SK-N-SH (cell line): ENCODE results near the gene KRTAP10-2. TPM values are rescaled to one million over a fixed set of nuclear protein-coding genes. Genes with fewer than 3 reads are reported as not detected.

Experiments
- CTCF ChIA-PET: fragments of 300-600, 350-600 bp; formaldehyde crosslinking; extraction: SDS; loops from one replicate; lab custom pipeline; 2021; lab: Yijun Ruan, JAX
- POLR2A ChIA-PET: fragments of 350-600 bp; sonication (Branson Sonifier 250); formaldehyde crosslinking; extraction: SDS; loops from one replicate; lab custom pipeline; 2020; ENCODE audit warnings: antibody characterized with exemption, inconsistent platforms; lab: Yijun Ruan, JAX
- DNase-seq: peaks from one replicate; pipeline ENCODE4 v3.0.0; 2012
- H2AFZ ChIP-seq: fragments of 200-600 bp; sonication (generic); 2 replicates; pipeline ENCODE4 v1.8.1; 2016; ENCODE audit warnings: antibody characterized with exemption, mild to moderate bottlenecking, low read depth
- H3F3A ChIP-seq: fragments of 200-600 bp; sonication (generic); replicated peaks from 2 replicates; pipeline ENCODE3; 2016; ENCODE audit warnings: antibody characterized with exemption, mild to moderate bottlenecking; ENCODE audit not compliant: insufficient read depth
- H3K27ac ChIP-seq, 2 experiments: fragments of 200-500 bp in 1 of 2; fragments of 200-600 bp in 1 of 2; sonication (Bioruptor generic) in 1 of 2; sonication (generic), shearing (Covaris generic) in 1 of 2; 2 replicates each; pipeline versions ENCODE4 v1.5.1 to v1.6.1; 2014 to 2016; ENCODE audit warnings: low read depth in 2 of 2, inconsistent platforms in 1 of 2, low read length in 1 of 2, mild to moderate bottlenecking in 1 of 2, mixed read lengths in 1 of 2
- H3K27me3 ChIP-seq: fragments of 200-600 bp; sonication (generic), shearing (Covaris generic); 2 replicates; pipeline ENCODE4 v1.6.1; 2016; ENCODE audit warnings: mixed run types; ENCODE audit not compliant: insufficient read depth
- H3K36me3 ChIP-seq, 2 experiments: fragments of 200-500 bp in 1 of 2; fragments of 200-600 bp in 1 of 2; sonication (Bioruptor generic) in 1 of 2; sonication (generic) in 1 of 2; replicated peaks in 1 of 2; 2 replicates each; pipeline versions ENCODE3 to v1.5.1; 2014 to 2016; ENCODE audit warnings: low read length in 1 of 2, mild to moderate bottlenecking in 1 of 2; ENCODE audit not compliant: insufficient read depth in 2 of 2, control insufficient read depth in 1 of 2
- H3K4me1 ChIP-seq, 2 experiments: fragments of 200-500 bp in 1 of 2; fragments of 200-600 bp in 1 of 2; sonication (Bioruptor generic) in 1 of 2; sonication (generic), shearing (Covaris generic) in 1 of 2; 2 replicates each; pipeline versions ENCODE4 v1.5.1 to v1.6.1; 2014 to 2016; ENCODE audit warnings: low read depth in 1 of 2, low read length in 1 of 2, mixed run types in 1 of 2; ENCODE audit not compliant: insufficient read depth in 2 of 2, control insufficient read depth in 1 of 2
- H3K4me2 ChIP-seq: fragments of 200-600 bp; sonication (generic), shearing (Covaris generic); 2 replicates; pipeline ENCODE4 v1.6.1; 2017; ENCODE audit warnings: mixed run types
- H3K4me3 ChIP-seq, 2 experiments: fragments of 200-500 bp in 1 of 2; fragments of 200-600 bp in 1 of 2; sonication (Bioruptor generic) in 1 of 2; sonication (generic), shearing (Covaris generic) in 1 of 2; 2 replicates each; pipeline versions ENCODE4 v1.5.1 to v1.8.1; 2014 to 2016; ENCODE audit warnings: low read depth in 2 of 2, inconsistent platforms in 1 of 2, low read length in 1 of 2, mild to moderate bottlenecking in 1 of 2, mixed read lengths in 1 of 2, moderate library complexity in 1 of 2
- H3K79me2 ChIP-seq: fragments of 200-600 bp; sonication (generic); 2 replicates; pipeline ENCODE4 v1.8.1; 2017; ENCODE audit warnings: mild to moderate bottlenecking; ENCODE audit not compliant: insufficient read depth
- H3K9ac ChIP-seq: fragments of 200-600 bp; sonication (generic); 2 replicates; pipeline ENCODE4 v1.6.1; 2017; ENCODE audit warnings: mixed run types
- H3K9me2 ChIP-seq: fragments of 200-600 bp; sonication (generic); 2 replicates; pipeline ENCODE4 v1.6.1; 2017; ENCODE audit warnings: mixed run types
- H3K9me3 ChIP-seq: fragments of 200-600 bp; sonication (generic); 2 replicates; pipeline ENCODE4 v1.6.1; 2017; ENCODE audit warnings: mixed run types, mild to moderate bottlenecking, moderate library complexity
- H4K20me1 ChIP-seq: fragments of 200-600 bp; sonication (generic); 2 replicates; pipeline ENCODE4 v1.6.1; 2017; ENCODE audit warnings: mild to moderate bottlenecking, mixed run types; ENCODE audit not compliant: insufficient read depth
- CHD2 ChIP-seq: fragments of 150-350 bp; IDR thresholded peaks from 2 replicates; pipeline ENCODE4 v1.6.1; 2018; ENCODE audit warnings: low read length; ENCODE audit not compliant: partially characterized antibody
- FOXJ3 ChIP-seq: sonication (generic); formaldehyde crosslinking; IDR thresholded peaks from 2 replicates; pipeline ENCODE4 v1.5.1; 2020; ENCODE audit warnings: mild to moderate bottlenecking, missing genetic modification reagents
- FOXM1 ChIP-seq: IDR thresholded peaks from 2 replicates; pipeline ENCODE4 v1.4.0; 2012; ENCODE audit warnings: low read depth, mild to moderate bottlenecking
- GABPA ChIP-seq: IDR thresholded peaks from 2 replicates; pipeline ENCODE4 v1.4.0; 2012; ENCODE audit warnings: low read depth, mild to moderate bottlenecking
- MXI1 ChIP-seq: IDR thresholded peaks from 2 replicates; pipeline ENCODE4 v1.6.1; 2012; ENCODE audit warnings: mild to moderate bottlenecking, low read depth, low read length, improper control_type of control experiment
- NRF1 ChIP-seq: IDR thresholded peaks from 2 replicates; pipeline ENCODE4 v1.6.1; 2012; ENCODE audit warnings: low read depth, mild to moderate bottlenecking, low read length
- RAD21 ChIP-seq: IDR thresholded peaks from 2 replicates; pipeline ENCODE4 v1.6.1; 2012; ENCODE audit warnings: mild to moderate bottlenecking, low read length
- SIN3A ChIP-seq: IDR thresholded peaks from 2 replicates; pipeline ENCODE4 v1.6.1; 2012; ENCODE audit warnings: low read depth, mild to moderate bottlenecking, low read length, moderate library complexity, borderline replicate concordance
- TCF12 ChIP-seq: IDR thresholded peaks from 2 replicates; pipeline ENCODE4 v1.4.0; 2012
- WGBS: methylation state at CpG from one replicate; pipeline ENCODE4 v1.1.6; 2017; ENCODE audit warnings: low lambda C conversion rate; 5-methylcytosine and 5-hydroxymethylcytosine counted together
- polyA plus RNA-seq, 3 experiments: library from polyadenylated mRNA; depleted of rRNA; stranded (reverse); fragments of >200 nt; gene quantifications; 2 replicates each; pipeline ENCODE4 v1.2.3, GENCODE V29; 2012
- TF ChIP-seq, protein P1 (sequence below): IDR thresholded peaks from 2 replicates; pipeline ENCODE4; 2012
- TF ChIP-seq, protein P2 (sequence below): fragments of 200-600 bp; sonication (generic); IDR thresholded peaks from 2 replicates; pipeline ENCODE4 v1.6.1; 2017; ENCODE audit warnings: antibody characterized with exemption, mild to moderate bottlenecking, moderate library complexity
- TF ChIP-seq, protein P3 (sequence below): IDR thresholded peaks from 2 replicates; pipeline ENCODE4 v1.4.0; 2012; ENCODE audit warnings: low read depth

KRTAP10-2 gene
- polyA plus RNA-seq, 1 of the 3 experiments (the other 2 are of a cell fraction): not detected

DNA sequence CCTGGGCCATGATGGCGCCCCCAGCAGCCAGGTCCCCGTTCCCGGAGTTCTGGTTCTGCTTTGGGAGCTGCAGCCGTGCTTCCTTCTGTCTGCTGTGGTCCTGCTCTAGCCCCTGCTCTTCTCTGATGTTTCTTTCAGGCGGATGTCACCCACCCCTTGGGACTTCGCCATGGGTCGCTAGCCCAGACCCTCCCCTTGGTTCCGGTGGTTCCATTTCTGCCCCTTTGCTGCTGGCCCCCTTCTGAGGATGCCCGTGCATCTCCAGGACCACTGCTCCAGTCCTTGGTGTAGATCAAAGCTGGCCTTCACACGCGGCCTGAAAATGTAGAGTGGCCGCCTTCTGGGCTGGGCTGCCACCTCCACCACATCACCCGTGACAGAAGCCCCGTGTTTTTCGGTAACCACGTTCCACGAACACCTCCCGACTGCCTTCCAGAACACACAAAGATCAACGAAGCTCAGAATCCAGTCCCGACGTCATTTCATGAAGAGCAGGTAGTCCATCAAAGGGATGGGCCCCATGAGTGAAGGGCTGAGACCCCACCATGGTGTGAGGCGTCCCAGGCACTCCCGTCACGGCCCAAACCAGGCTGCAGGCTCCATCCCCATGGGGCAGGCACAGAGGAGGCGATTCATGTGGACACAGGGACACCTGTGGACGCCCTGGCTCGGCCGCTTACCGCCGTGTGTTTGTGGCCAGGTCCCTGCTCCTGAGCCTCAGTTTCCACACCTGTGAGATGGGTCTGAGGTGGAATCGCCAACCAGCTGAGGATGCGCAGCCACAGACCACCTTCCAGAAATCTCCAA lies 35.7 kb downstream of the KRTAP10-2 start:
- Histone ChIP-seq H3K79me2 (peaks cover 11% of the 10 kb centered on the region; the same call in 1 of the 2 replicates), H2AFZ (no peak overlapping the region), H4K20me1 (no peaks in the 10 kb centered on the region), H3K36me3 (no peaks in the 10 kb centered on the region), H3K27me3 (no peaks in the 10 kb centered on the region), H3K4me1 (peaks cover 0 to 18% of the 10 kb centered on the region in 2 experiments; a peak in 1 of 4 replicates), H3K27ac (no peak overlapping the region), H3F3A (no peaks in the 10 kb centered on the region), H3K9ac (no peak overlapping the region), H3K9me2 (no peaks in the 10 kb centered on the region), H3K9me3 (no peaks in the 10 kb centered on the region), H3K4me2 (no peak overlapping the region), H3K4me3 (no peak overlapping the region)
- TF ChIP-seq, protein P1, sequence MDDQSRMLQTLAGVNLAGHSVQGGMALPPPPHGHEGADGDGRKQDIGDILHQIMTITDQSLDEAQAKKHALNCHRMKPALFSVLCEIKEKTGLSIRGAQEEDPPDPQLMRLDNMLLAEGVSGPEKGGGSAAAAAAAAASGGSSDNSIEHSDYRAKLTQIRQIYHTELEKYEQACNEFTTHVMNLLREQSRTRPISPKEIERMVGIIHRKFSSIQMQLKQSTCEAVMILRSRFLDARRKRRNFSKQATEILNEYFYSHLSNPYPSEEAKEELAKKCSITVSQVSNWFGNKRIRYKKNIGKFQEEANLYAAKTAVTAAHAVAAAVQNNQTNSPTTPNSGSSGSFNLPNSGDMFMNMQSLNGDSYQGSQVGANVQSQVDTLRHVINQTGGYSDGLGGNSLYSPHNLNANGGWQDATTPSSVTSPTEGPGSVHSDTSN: no peak
- TF ChIP-seq GABPA: no peak
- no peak for TF ChIP-seq MXI1
- WGBS: 88% methylated on average over 26 of the region's 32 CpGs
- ChIA-PET CTCF (interaction anchor here (0.6 to 1.1 kb wide), 2 partner anchors 278 to 438 kb away, joined by 3 to 5 read pairs; no protein-coding TSS in a partner anchor), POLR2A (no interaction called here)
- no peak for DNase-seq

DNA sequence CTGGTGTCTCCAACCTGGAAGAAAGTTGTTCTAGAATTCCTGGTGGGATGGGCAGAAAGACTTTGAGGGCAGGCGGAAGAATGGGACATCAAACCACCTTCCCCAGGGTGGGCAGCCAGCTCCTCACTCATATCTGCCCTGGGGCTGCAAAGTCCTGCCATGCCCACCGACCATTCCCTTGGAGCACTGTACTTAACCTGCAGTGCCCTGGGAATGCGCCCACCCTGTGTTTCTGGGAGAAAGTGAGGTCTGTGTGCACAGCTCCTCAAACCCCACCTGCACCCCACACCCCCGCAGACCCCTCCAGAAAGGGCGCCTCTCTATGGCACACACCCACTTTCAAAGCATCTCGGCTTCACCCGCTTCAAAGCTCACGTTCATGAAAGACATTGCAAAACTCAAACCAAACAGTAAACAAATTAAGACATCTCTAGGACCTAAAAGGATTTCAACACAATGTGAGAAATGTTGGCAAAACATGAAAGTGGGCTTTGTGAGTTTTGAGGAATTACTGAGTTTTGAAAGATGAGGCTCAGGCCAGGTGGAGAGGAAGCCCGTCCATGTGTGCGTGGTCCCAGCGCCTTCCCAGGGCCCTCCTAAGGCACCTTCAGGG lies 36.5 kb downstream of the KRTAP10-2 start:
- Histone ChIP-seq H3K9me3 (no peaks in the 10 kb centered on the region), H3K27ac (no peak overlapping the region), H3K9ac (no peak overlapping the region), H3K4me1 (peaks cover 0 to 18% of the 10 kb centered on the region in 2 experiments; a peak in 1 of 4 replicates), H2AFZ (no peak overlapping the region), H3K79me2 (peaks cover 11% of the 10 kb centered on the region; the same call in 1 of the 2 replicates), H3K36me3 (no peaks in the 10 kb centered on the region), H3K4me3 (no peak overlapping the region), H4K20me1 (no peaks in the 10 kb centered on the region), H3F3A (no peaks in the 10 kb centered on the region), H3K27me3 (no peaks in the 10 kb centered on the region), H3K4me2 (no peak overlapping the region), H3K9me2 (no peaks in the 10 kb centered on the region)
- no peak for TF ChIP-seq CHD2
- TF ChIP-seq TCF12: no peak
- no peak for TF ChIP-seq FOXM1
- no peak for TF ChIP-seq FOXJ3 (CRISPR knock-in tag)
- no peak for TF ChIP-seq GABPA
- TF ChIP-seq, protein P2, sequence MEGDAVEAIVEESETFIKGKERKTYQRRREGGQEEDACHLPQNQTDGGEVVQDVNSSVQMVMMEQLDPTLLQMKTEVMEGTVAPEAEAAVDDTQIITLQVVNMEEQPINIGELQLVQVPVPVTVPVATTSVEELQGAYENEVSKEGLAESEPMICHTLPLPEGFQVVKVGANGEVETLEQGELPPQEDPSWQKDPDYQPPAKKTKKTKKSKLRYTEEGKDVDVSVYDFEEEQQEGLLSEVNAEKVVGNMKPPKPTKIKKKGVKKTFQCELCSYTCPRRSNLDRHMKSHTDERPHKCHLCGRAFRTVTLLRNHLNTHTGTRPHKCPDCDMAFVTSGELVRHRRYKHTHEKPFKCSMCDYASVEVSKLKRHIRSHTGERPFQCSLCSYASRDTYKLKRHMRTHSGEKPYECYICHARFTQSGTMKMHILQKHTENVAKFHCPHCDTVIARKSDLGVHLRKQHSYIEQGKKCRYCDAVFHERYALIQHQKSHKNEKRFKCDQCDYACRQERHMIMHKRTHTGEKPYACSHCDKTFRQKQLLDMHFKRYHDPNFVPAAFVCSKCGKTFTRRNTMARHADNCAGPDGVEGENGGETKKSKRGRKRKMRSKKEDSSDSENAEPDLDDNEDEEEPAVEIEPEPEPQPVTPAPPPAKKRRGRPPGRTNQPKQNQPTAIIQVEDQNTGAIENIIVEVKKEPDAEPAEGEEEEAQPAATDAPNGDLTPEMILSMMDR: no peak
- TF ChIP-seq SIN3A: no peak
- TF ChIP-seq RAD21: no peak
- TF ChIP-seq, protein P3, sequence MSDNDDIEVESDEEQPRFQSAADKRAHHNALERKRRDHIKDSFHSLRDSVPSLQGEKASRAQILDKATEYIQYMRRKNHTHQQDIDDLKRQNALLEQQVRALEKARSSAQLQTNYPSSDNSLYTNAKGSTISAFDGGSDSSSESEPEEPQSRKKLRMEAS: no peak
- no peak for TF ChIP-seq NRF1
- DNase-seq: no peak
- ChIA-PET CTCF (interaction anchor here (1.3 kb wide), 1 partner anchor 279 kb away, joined by 4 read pairs; no protein-coding TSS in a partner anchor), POLR2A (no interaction called here)
- 59% methylated on average over 9 of the region's 11 CpGs for WGBS
